ENCODE results near the gene CAMLG.
"Not testable (repeated sequence)": the region's sequence is repeated elsewhere in the genome, so short reads cannot be mapped to it uniquely, and the experiment has no call there.

CAMLG gene

GRCh38 chr5:134742134-134742533 lies 3.8 kb downstream of the CAMLG start:
- no peaks in the 10 kb centered on the region for H3K27me3 Mint-ChIP-seq
- peaks cover 16% of the 10 kb centered on the region for H3K36me3 Mint-ChIP-seq (ENCODE audit: insufficient read depth)
- H3K4me3 Mint-ChIP-seq, result no peak overlapping the region
- ATAC-seq (replicated peaks; ENCODE audit: extremely low read depth, poor library complexity, severe bottlenecking), result no peak
- DNase-seq (ENCODE audit: low spot score in 2 of 2), result no peak
- H3K27ac Mint-ChIP-seq (ENCODE audit: low read depth), result no peak overlapping the region
- H3K9me3 Mint-ChIP-seq, result no peaks in the 10 kb centered on the region
- peaks cover 24% of the 10 kb centered on the region for H3K4me1 Mint-ChIP-seq

GRCh38 chr5:134749415-134749814 lies 11.1 kb downstream of the CAMLG start:
- Mint-ChIP-seq H3K27ac (ENCODE audit: low read depth) (no peak overlapping the region), H3K9me3 (no peaks in the 10 kb centered on the region), H3K27me3 (no peaks in the 10 kb centered on the region), H3K36me3 (ENCODE audit: insufficient read depth) (peaks cover 7% of the 10 kb centered on the region), H3K4me1 (no peaks in the 10 kb centered on the region), H3K4me3 (no peak overlapping the region)
- DNase-seq (ENCODE audit: low spot score in 2 of 2) (no peak), ATAC-seq (replicated peaks; ENCODE audit: extremely low read depth, poor library complexity, severe bottlenecking) (no peak)

GRCh38 chr5:134758176-134758503 lies 19.8 kb downstream of the CAMLG start:
- DNase-seq (ENCODE audit: low spot score in 2 of 2), result no peak
- H3K27ac Mint-ChIP-seq (ENCODE audit: low read depth), result peak overlapping the region; percentile 98
- no peaks in the 10 kb centered on the region for H3K9me3 Mint-ChIP-seq
- peaks cover 5% of the 10 kb centered on the region for H3K36me3 Mint-ChIP-seq (ENCODE audit: insufficient read depth)
- H3K4me1 Mint-ChIP-seq, result peaks cover 28% of the 10 kb centered on the region
- peak overlapping the region; percentile 99 for H3K4me3 Mint-ChIP-seq
- H3K27me3 Mint-ChIP-seq, result no peaks in the 10 kb centered on the region
- ATAC-seq (replicated peaks; ENCODE audit: extremely low read depth, poor library complexity, severe bottlenecking), result no peak

GRCh38 chr5:134758504-134759341 lies 20.4 kb downstream of the CAMLG start, which contains the start of gene DDX46:
Gene DDX46 (plus strand): TSS chr5:134758779. CDS start chr5:134758939, 160 bp downstream.
- H3K36me3 Mint-ChIP-seq (ENCODE audit: insufficient read depth), result peaks cover 7% of the 10 kb centered on the region
- no peaks in the 10 kb centered on the region for H3K27me3 Mint-ChIP-seq
- peaks cover 34% of the 10 kb centered on the region for H3K4me1 Mint-ChIP-seq
- H3K9me3 Mint-ChIP-seq, result no peaks in the 10 kb centered on the region
- peak; percentile 98 for ATAC-seq (replicated peaks; ENCODE audit: extremely low read depth, poor library complexity, severe bottlenecking)
- H3K4me3 Mint-ChIP-seq, result peak within 1 kb of the TSS; percentile 99
- H3K27ac Mint-ChIP-seq (ENCODE audit: low read depth), result peak within 1 kb of the TSS; percentile 98
- peak; percentile 89 to 92 for DNase-seq (ENCODE audit: low spot score in 2 of 2)

GRCh38 chr5:134767528-134768291 lies 29.4 kb downstream of the CAMLG start:
- H3K9me3 Mint-ChIP-seq; H3K27me3 Mint-ChIP-seq; DNase-seq (ENCODE audit: low spot score in 2 of 2); H3K27ac Mint-ChIP-seq (ENCODE audit: low read depth); H3K4me3 Mint-ChIP-seq; H3K4me1 Mint-ChIP-seq; ATAC-seq (replicated peaks; ENCODE audit: extremely low read depth, poor library complexity, severe bottlenecking): not testable (repeated sequence)
- peaks cover 74% of the 10 kb centered on the region for H3K36me3 Mint-ChIP-seq (ENCODE audit: insufficient read depth)

- ATAC-seq (replicated peaks; ENCODE audit: extremely low read depth, poor library complexity, severe bottlenecking) (no peak), DNase-seq (ENCODE audit: low spot score in 2 of 2) (no peak)
- Mint-ChIP-seq H3K27me3 (no peaks in the 10 kb centered on the region), H3K9me3 (no peaks in the 10 kb centered on the region), H3K27ac (ENCODE audit: low read depth) (no peak overlapping the region), H3K4me3 (no peak overlapping the region), H3K36me3 (ENCODE audit: insufficient read depth) (peaks cover 78% of the 10 kb centered on the region), H3K4me1 (no peaks in the 10 kb centered on the region)
Observed at GRCh38 chr5:134769206-134769605, 30.9 kb downstream of the CAMLG start.

GRCh38 chr5:134772461-134773125 lies 34.2 kb downstream of the CAMLG start:
- no peaks in the 10 kb centered on the region for H3K4me1 Mint-ChIP-seq
- H3K36me3 Mint-ChIP-seq (ENCODE audit: insufficient read depth), result peaks cover 80% of the 10 kb centered on the region
- no peaks in the 10 kb centered on the region for H3K9me3 Mint-ChIP-seq

GRCh38 chr5:134777366-134777765 lies 39.0 kb downstream of the CAMLG start:
- Mint-ChIP-seq H3K27me3 (no peaks in the 10 kb centered on the region), H3K36me3 (ENCODE audit: insufficient read depth) (peaks cover 65% of the 10 kb centered on the region), H3K4me1 (no peaks in the 10 kb centered on the region), H3K4me3 (no peak overlapping the region), H3K9me3 (no peaks in the 10 kb centered on the region), H3K27ac (ENCODE audit: low read depth) (no peak overlapping the region)
- no peak for DNase-seq (ENCODE audit: low spot score in 2 of 2)
- no peak for ATAC-seq (replicated peaks; ENCODE audit: extremely low read depth, poor library complexity, severe bottlenecking)

More at GRCh38 chr5:134772461-134773125, 34.2 kb downstream of the CAMLG start:
- Mint-ChIP-seq H3K27me3 (no peaks in the 10 kb centered on the region), H3K27ac (ENCODE audit: low read depth) (no peak overlapping the region), H3K4me3 (no peak overlapping the region)
- no peak for ATAC-seq (replicated peaks; ENCODE audit: extremely low read depth, poor library complexity, severe bottlenecking)
- no peak for DNase-seq (ENCODE audit: low spot score in 2 of 2)

- Mint-ChIP-seq H3K4me1 (no peaks in the 10 kb centered on the region), H3K4me3 (no peak overlapping the region), H3K27me3 (no peaks in the 10 kb centered on the region), H3K36me3 (ENCODE audit: insufficient read depth) (peaks cover 69% of the 10 kb centered on the region), H3K27ac (ENCODE audit: low read depth) (peak overlapping the region; percentile 35), H3K9me3 (no peaks in the 10 kb centered on the region)
- no peak for DNase-seq (ENCODE audit: low spot score in 2 of 2)
- ATAC-seq (replicated peaks; ENCODE audit: extremely low read depth, poor library complexity, severe bottlenecking), result no peak
Observed at GRCh38 chr5:134784241-134784920, 46.0 kb downstream of the CAMLG start.

GRCh38 chr5:134784946-134785620 lies 46.7 kb downstream of the CAMLG start:
- Mint-ChIP-seq H3K4me3 (no peak overlapping the region), H3K9me3 (no peaks in the 10 kb centered on the region), H3K4me1 (no peaks in the 10 kb centered on the region), H3K36me3 (ENCODE audit: insufficient read depth) (peaks cover 69% of the 10 kb centered on the region), H3K27ac (ENCODE audit: low read depth) (peak overlapping the region; percentile 10), H3K27me3 (no peaks in the 10 kb centered on the region)
- DNase-seq (ENCODE audit: low spot score in 2 of 2) (no peak), ATAC-seq (replicated peaks; ENCODE audit: extremely low read depth, poor library complexity, severe bottlenecking) (no peak)

- H3K36me3 Mint-ChIP-seq (ENCODE audit: insufficient read depth), result peaks cover 69% of the 10 kb centered on the region
- H3K27ac Mint-ChIP-seq (ENCODE audit: low read depth), result no peak overlapping the region
- no peaks in the 10 kb centered on the region for H3K9me3 Mint-ChIP-seq
- no peak for ATAC-seq (replicated peaks; ENCODE audit: extremely low read depth, poor library complexity, severe bottlenecking)
- no peaks in the 10 kb centered on the region for H3K4me1 Mint-ChIP-seq
- no peak for DNase-seq (ENCODE audit: low spot score in 2 of 2)
- no peak overlapping the region for H3K4me3 Mint-ChIP-seq
- H3K27me3 Mint-ChIP-seq, result no peaks in the 10 kb centered on the region
Observed at GRCh38 chr5:134787692-134788091, 49.3 kb downstream of the CAMLG start.

GRCh38 chr5:134791580-134791979 lies 53.2 kb downstream of the CAMLG start:
- H3K9me3 Mint-ChIP-seq, result no peaks in the 10 kb centered on the region
- DNase-seq (ENCODE audit: low spot score in 2 of 2) (no peak), ATAC-seq (replicated peaks; ENCODE audit: extremely low read depth, poor library complexity, severe bottlenecking) (no peak)
- no peak overlapping the region for H3K27ac Mint-ChIP-seq (ENCODE audit: low read depth)
- H3K4me1 Mint-ChIP-seq, result no peaks in the 10 kb centered on the region
- peaks cover 68% of the 10 kb centered on the region for H3K36me3 Mint-ChIP-seq (ENCODE audit: insufficient read depth)
- no peaks in the 10 kb centered on the region for H3K27me3 Mint-ChIP-seq
- no peak overlapping the region for H3K4me3 Mint-ChIP-seq
